ENCODE data around the gene MYO7B.

The MYO7B gene

DNA sequence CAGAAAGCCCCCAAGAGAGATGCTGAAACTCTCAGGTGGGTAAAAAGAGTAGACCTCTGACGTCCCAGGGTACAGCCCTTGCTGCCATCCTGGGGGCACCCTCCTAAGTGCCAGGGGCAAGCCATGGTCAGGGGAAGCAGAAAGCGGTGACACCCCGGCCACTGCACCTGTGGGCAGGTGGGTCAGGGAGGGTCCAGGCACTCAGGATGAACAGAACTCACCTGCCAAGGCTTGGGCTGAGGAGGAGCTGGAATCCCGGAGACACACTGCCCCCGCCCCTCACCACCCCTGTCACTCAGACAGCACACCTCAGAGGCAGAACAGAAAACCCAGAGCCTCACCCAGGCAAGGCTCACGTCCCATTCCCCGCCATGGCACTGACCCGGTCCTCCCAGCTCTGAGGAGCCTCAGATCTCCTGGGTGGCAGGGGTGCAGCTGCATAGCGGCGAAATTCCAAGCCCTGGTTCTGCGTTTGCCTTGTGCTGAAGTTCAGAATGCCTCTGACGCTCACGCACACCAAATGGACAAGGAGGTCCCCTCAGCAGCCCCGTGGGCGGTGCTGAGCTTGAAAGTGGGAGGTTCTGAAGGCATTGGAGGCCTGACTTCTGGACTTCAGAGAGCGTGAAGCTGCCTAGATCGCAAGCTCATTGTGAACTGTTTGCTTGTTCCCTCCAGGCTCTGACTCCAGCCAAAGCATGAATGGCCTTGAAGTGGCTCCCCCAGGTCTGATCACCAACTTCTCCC lies 114.7 kb downstream of the MYO7B start:
- peaks cover 58 to 89% (median 85%) of the 10 kb centered on the region in 10 experiments for H3K4me1 ChIP-seq
- no peak for TF ChIP-seq Cebpa-rat (IDR thresholded peaks at IDR 0.05)
- no peaks in the 10 kb centered on the region for H3K36me3 ChIP-seq
- no peaks in the 10 kb centered on the region for H3K9me3 ChIP-seq (replicated peaks in 1 of 11)
- H3K4me2 ChIP-seq = peak overlapping the region in 10 of 11 experiments; percentile 58 to 93 (median 84); a peak in 18 of 22 replicates
- peaks cover 0 to 10% (median 0%) of the 10 kb centered on the region in 11 experiments; a peak in 2 of 22 replicates for H4K20me1 ChIP-seq
- H3K27me3 ChIP-seq = peaks cover 0 to 22% (median 0%) of the 10 kb centered on the region in 11 experiments; a peak in 4 of 22 replicates
- no peak overlapping the region for H3K4me3 ChIP-seq
- peak overlapping the region in 3 of 11 experiments; percentile 11 to 37 (median 31); a peak in 2 of 22 replicates for H3K9ac ChIP-seq
- peak overlapping the region in 2 of 11 experiments; percentile 25 to 68; a peak in 3 of 22 replicates for H3K27ac ChIP-seq

DNA sequence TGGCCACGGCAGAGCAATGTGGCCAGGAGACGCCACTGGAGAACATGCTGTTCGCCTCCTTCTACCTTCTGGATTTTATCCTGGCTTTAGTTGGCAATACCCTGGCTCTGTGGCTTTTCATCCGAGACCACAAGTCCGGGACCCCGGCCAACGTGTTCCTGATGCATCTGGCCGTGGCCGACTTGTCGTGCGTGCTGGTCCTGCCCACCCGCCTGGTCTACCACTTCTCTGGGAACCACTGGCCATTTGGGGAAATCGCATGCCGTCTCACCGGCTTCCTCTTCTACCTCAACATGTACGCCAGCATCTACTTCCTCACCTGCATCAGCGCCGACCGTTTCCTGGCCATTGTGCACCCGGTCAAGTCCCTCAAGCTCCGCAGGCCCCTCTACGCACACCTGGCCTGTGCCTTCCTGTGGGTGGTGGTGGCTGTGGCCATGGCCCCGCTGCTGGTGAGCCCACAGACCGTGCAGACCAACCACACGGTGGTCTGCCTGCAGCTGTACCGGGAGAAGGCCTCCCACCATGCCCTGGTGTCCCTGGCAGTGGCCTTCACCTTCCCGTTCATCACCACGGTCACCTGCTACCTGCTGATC lies 115.4 kb downstream of the MYO7B start:
- H3K9me3 ChIP-seq (replicated peaks in 1 of 11) = no peaks in the 10 kb centered on the region
- peak overlapping the region in 4 of 11 experiments; percentile 1 to 44 (median 20); a peak in 6 of 22 replicates for H3K27ac ChIP-seq
- peak overlapping the region in 1 of 10 experiments; percentile 10; a peak in 1 of 20 replicates for H3K4me3 ChIP-seq
- peak overlapping the region; percentile 58 to 93 (median 83) for H3K4me2 ChIP-seq
- peaks cover 54 to 87% (median 79%) of the 10 kb centered on the region in 10 experiments for H3K4me1 ChIP-seq
- no peaks in the 10 kb centered on the region for H3K36me3 ChIP-seq
- H3K27me3 ChIP-seq = peaks cover 0 to 22% (median 0%) of the 10 kb centered on the region in 11 experiments; a peak in 4 of 22 replicates
- TF ChIP-seq Cebpa-rat (IDR thresholded peaks at IDR 0.05) = no peak
- H3K9ac ChIP-seq = peak overlapping the region in 2 of 11 experiments; percentile 1 to 37; a peak in 1 of 22 replicates
- peaks cover 0 to 10% (median 0%) of the 10 kb centered on the region in 11 experiments; a peak in 2 of 22 replicates for H4K20me1 ChIP-seq

DNA sequence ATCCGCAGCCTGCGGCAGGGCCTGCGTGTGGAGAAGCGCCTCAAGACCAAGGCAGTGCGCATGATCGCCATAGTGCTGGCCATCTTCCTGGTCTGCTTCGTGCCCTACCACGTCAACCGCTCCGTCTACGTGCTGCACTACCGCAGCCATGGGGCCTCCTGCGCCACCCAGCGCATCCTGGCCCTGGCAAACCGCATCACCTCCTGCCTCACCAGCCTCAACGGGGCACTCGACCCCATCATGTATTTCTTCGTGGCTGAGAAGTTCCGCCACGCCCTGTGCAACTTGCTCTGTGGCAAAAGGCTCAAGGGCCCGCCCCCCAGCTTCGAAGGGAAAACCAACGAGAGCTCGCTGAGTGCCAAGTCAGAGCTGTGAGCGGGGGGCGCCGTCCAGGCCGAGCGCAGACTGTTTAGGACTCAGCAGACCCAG lies 115.9 kb downstream of the MYO7B start:
- H3K36me3 ChIP-seq = no peaks in the 10 kb centered on the region
- H3K27ac ChIP-seq = peak overlapping the region in 5 of 11 experiments; percentile 2 to 44 (median 37); a peak in 7 of 22 replicates
- peak overlapping the region; percentile 58 to 93 (median 83) for H3K4me2 ChIP-seq
- peaks cover 0 to 22% (median 0%) of the 10 kb centered on the region in 11 experiments; a peak in 4 of 22 replicates for H3K27me3 ChIP-seq
- H3K4me1 ChIP-seq = peaks cover 49 to 87% (median 76%) of the 10 kb centered on the region in 10 experiments
- peaks cover 0 to 10% (median 0%) of the 10 kb centered on the region in 11 experiments; a peak in 2 of 22 replicates for H4K20me1 ChIP-seq
- no peaks in the 10 kb centered on the region for H3K9me3 ChIP-seq (replicated peaks in 1 of 11)
- peak overlapping the region in 3 of 11 experiments; percentile 1 to 53 (median 21); a peak in 3 of 22 replicates for H3K9ac ChIP-seq
- TF ChIP-seq Cebpa-rat (IDR thresholded peaks at IDR 0.05) = no peak
- H3K4me3 ChIP-seq = peak overlapping the region in 1 of 10 experiments; percentile 10; a peak in 1 of 20 replicates

DNA sequence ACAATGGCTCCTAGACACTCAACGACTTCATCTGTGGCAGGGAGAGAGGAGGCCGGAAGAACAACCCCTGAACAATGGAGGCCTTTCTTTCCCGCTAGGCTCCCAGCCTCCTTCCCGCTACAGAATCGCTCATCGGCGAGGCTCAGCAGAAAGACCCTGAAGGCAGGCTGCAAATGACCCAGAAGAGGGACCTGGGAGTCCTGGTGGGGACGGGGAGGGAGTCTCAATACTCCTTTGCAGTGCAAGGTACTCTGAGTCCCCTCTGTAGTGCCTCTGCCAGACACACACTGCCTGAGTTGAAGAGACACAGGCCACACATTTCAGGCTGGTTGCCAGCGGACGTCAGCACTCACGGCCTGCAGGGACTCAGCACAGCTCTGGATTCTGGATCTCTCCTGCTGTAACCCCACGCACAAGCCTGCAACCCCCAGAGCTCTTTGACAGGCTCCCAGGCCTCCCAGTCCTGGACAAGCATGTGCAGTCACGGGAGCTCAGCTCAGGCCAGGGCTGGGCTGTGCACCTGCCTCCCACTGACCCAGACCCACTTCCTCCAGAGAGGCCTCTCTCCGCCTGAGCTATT lies 116.6 kb downstream of the MYO7B start:
- Histone ChIP-seq H3K4me3 (no peak overlapping the region; a peak in 1 of 20 replicates), H3K27me3 (peaks cover 0 to 22% (median 0%) of the 10 kb centered on the region in 11 experiments; a peak in 4 of 22 replicates), H4K20me1 (peaks cover 0 to 10% (median 0%) of the 10 kb centered on the region in 11 experiments; a peak in 2 of 22 replicates), H3K4me2 (peak overlapping the region; percentile 58 to 93 (median 83)), H3K9me3 (replicated peaks in 1 of 11) (no peaks in the 10 kb centered on the region), H3K9ac (peak overlapping the region in 4 of 11 experiments; percentile 0 to 53 (median 11); a peak in 4 of 22 replicates), H3K27ac (peak overlapping the region in 5 of 11 experiments; percentile 2 to 44 (median 37); a peak in 7 of 22 replicates), H3K4me1 (peaks cover 42 to 87% (median 76%) of the 10 kb centered on the region in 10 experiments), H3K36me3 (no peaks in the 10 kb centered on the region)
- TF ChIP-seq Cebpa-rat (IDR thresholded peaks at IDR 0.05) = no peak

DNA sequence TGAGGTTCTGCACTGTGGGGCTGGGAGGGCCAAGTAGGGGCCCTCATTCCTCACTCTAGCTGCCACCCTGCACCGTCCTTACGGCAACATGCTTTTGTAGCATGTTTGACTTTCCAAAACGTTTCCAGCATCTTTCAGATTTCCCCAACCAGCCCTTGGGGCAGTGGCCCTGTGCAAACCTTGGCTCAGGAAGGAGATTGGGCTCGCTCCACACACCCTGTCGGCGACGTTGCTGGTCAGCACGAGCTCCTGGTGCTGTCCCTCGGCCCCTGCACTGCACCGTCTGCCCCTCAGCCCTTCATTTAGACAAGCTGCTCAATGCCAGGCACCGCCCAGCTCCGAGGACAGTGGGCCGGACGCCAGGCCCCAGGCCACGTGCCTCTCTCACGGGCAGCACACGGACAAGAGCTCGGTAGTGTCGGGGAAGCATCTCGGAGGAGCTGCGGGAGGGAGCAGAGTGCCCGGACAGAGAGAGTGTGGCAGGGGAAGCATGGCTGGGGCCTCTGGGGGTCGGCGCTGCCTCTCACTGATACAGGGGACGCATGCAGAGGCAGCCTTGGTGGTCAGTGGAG lies 117.4 kb downstream of the MYO7B start:
- Histone ChIP-seq H3K9me3 (replicated peaks in 1 of 11) (no peaks in the 10 kb centered on the region), H4K20me1 (peaks cover 0 to 10% (median 0%) of the 10 kb centered on the region in 11 experiments; a peak in 2 of 22 replicates), H3K4me3 (no peak overlapping the region), H3K4me2 (peak overlapping the region; percentile 58 to 93 (median 83); a peak in 21 of 22 replicates), H3K36me3 (no peaks in the 10 kb centered on the region), H3K4me1 (peaks cover 34 to 87% (median 75%) of the 10 kb centered on the region in 10 experiments), H3K27ac (peak overlapping the region in 1 of 11 experiments; percentile 16; a peak in 1 of 22 replicates), H3K27me3 (peaks cover 0 to 22% (median 0%) of the 10 kb centered on the region in 11 experiments; a peak in 4 of 22 replicates), H3K9ac (peak overlapping the region in 4 of 11 experiments; percentile 21 to 53 (median 28); a peak in 4 of 22 replicates)
- no peak for TF ChIP-seq Cebpa-rat (IDR thresholded peaks at IDR 0.05)

DNA sequence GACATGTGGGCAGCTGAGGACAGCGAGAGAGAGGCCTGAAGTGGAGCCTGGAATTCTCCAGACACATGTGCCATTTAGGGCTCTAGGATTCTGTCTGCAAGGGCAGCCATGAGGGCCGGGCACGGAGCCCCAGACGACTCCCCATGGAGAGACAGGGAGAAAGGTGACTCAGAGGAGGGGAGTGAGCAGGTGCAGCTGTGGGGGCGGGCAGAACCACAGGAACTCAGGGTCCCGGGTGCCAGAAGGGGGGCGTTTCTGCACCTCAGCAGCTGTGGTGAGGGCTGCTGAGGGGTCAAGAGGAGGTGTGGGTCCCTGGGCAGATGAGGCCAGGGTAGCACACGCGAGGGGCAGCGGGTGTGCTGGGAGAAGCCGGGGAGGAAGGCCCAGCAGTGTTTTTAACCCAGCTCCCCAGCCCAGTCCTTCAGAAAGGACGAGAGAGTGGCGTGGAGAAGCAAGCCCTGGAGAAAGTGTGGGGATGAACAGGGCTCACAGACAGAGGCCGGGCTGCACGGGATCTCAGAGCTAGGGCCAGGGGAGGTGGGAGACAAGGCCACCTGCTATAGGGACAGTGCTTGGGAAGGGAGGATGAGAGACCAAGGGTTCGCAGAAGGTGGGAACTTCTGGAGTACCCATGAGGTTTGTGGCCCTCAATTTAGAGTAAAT lies 118.1 kb downstream of the MYO7B start:
- peaks cover 29 to 87% (median 75%) of the 10 kb centered on the region in 10 experiments for H3K4me1 ChIP-seq
- H3K36me3 ChIP-seq = no peaks in the 10 kb centered on the region
- TF ChIP-seq Cebpa-rat (IDR thresholded peaks at IDR 0.05) = no peak
- peaks cover 0 to 22% (median 0%) of the 10 kb centered on the region in 11 experiments; a peak in 4 of 22 replicates for H3K27me3 ChIP-seq
- H3K9me3 ChIP-seq (replicated peaks in 1 of 11) = no peaks in the 10 kb centered on the region
- peak overlapping the region in 3 of 11 experiments; percentile 27 to 53 (median 28); a peak in 2 of 22 replicates for H3K9ac ChIP-seq
- H3K4me2 ChIP-seq = peak overlapping the region in 9 of 11 experiments; percentile 26 to 93 (median 86); a peak in 17 of 22 replicates
- H4K20me1 ChIP-seq = peaks cover 0 to 10% (median 0%) of the 10 kb centered on the region in 11 experiments; a peak in 2 of 22 replicates
- no peak overlapping the region for H3K4me3 ChIP-seq
- 0 out of 22 replicates have a peak overlapping the region, but pooled peaks of 1 of the 11 experiments have one; percentile 16 for H3K27ac ChIP-seq

DNA sequence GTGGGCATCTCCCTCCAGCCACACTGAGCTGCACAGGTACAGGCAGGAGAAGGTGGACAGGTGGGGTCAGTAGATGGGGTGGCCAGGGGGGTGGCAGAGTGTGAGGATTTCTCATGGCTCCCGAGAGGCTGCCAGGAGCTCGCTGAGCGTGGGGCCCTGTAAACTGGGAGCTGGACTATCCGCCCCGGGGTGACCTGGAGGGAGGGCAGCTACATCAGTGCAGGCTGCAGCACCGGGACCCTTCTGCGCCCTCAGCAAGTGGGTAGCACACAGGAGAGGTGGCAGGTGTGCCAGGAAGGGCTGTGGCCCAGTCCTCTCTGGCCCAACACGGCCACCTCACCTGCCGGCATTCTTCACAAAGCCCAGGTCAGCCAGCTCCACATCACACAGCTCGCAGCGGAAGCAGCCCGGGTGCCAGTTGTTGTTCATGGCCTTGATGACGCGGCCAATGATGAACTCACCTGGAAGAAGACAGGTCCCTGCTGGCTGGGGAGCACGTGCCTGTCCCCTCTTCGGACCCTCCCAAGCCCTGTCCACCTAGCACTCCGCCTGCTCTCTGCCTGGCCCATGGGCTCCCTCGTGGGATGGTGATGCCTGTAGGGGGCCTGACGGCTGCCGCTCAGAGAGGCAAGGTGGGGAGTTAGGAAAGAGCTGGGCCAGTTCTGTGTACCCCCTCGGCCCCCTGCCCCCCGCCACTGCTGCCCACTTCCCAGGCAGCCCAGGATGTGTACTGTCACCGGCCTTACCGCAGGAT lies 118.8 kb downstream of the MYO7B start:
- H3K27me3 ChIP-seq = peaks cover 0 to 22% (median 0%) of the 10 kb centered on the region in 11 experiments; a peak in 4 of 22 replicates
- H3K4me2 ChIP-seq = peak overlapping the region in 8 of 11 experiments; percentile 80 to 93 (median 86); a peak in 9 of 22 replicates
- no peak overlapping the region for H3K4me3 ChIP-seq
- no peak for TF ChIP-seq Cebpa-rat (IDR thresholded peaks at IDR 0.05)
- no peaks in the 10 kb centered on the region for H3K9me3 ChIP-seq (replicated peaks in 1 of 11)
- H4K20me1 ChIP-seq = peaks cover 0 to 10% (median 0%) of the 10 kb centered on the region in 11 experiments; a peak in 2 of 22 replicates
- H3K4me1 ChIP-seq = peaks cover 27 to 89% (median 77%) of the 10 kb centered on the region in 10 experiments
- H3K27ac ChIP-seq = no peak overlapping the region
- H3K9ac ChIP-seq = peak overlapping the region in 1 of 11 experiments; percentile 27; a peak in 1 of 22 replicates
- no peaks in the 10 kb centered on the region for H3K36me3 ChIP-seq
